ENCODE measurements around the gene WNT4. TPM values are rescaled to one million over a fixed set of nuclear protein-coding genes. Genes with fewer than 3 reads are reported as not detected.
A peak's percentile ranks its signal among the peaks of the same experiment; 100 is the strongest.

WNT4 gene
- polyA plus RNA-seq, 2 of the 4 experiments (the other 2 are of a cell fraction): 0.23 to 0.62 TPM

GRCh38 chr1:22133247-22133930 is 9.5 kb downstream of the WNT4 start:
- Histone ChIP-seq H3K27ac (no peak overlapping the region), H3K4me2 (no peak overlapping the region), H3K4me3 (no peak overlapping the region), H3K4me1 (peaks cover 13% of the 10 kb centered on the region), H3K9me3 (no peaks in the 10 kb centered on the region)
- POLR2A ChIA-PET: no interaction called here
- FAIRE-seq (no peak), DNase-seq (ENCODE audit: low read depth in 1 of 2, low spot score in 1 of 2) (no peak), ATAC-seq (no peak)
- 85% methylated on average over 5 of the region's 16 CpGs for WGBS (ENCODE audit: missing lambda C conversion rate)
- CTCF ChIA-PET: interaction anchor here (1.0 to 3.9 kb wide), 3 partner anchors 10 to 509 kb away, joined by 3 to 35 read pairs (median 5); no protein-coding TSS in a partner anchor
- TF ChIP-seq HOXB5 (CRISPR knock-in tag; IDR thresholded peaks at IDR 0.05): no peak
- TF ChIP-seq POLR2AphosphoS2 (conservative IDR thresholded peaks at IDR 0.05; ENCODE audit: low read length): no peak
- TF ChIP-seq RAD21 (conservative IDR thresholded peaks at IDR 0.05 in 1 of 2, IDR thresholded peaks at IDR 0.05 in 1 of 2): no peak
- TF ChIP-seq RCOR1 (IDR thresholded peaks at IDR 0.05; ENCODE audit: low read depth, low read length): no peak
- no peak for TF ChIP-seq KDM5A (IDR thresholded peaks at IDR 0.05)
- TF ChIP-seq TP53 (CRISPR knock-in tag; IDR thresholded peaks at IDR 0.05): no peak
- TF ChIP-seq RFX5 (IDR thresholded peaks at IDR 0.05): no peak
- TF ChIP-seq SREBF2 (IDR thresholded peaks at IDR 0.05): no peak
- TF ChIP-seq MAFK (IDR thresholded peaks at IDR 0.05; ENCODE audit: partially characterized antibody): no peak
- no peak for TF ChIP-seq NFE2L2 (conservative IDR thresholded peaks at IDR 0.05; ENCODE audit: low read length)
- TF ChIP-seq BCL3 (IDR thresholded peaks at IDR 0.05): no peak
- no peak for TF ChIP-seq CHD2 (IDR thresholded peaks at IDR 0.05; ENCODE audit: low read length, partially characterized antibody)
- no peak for TF ChIP-seq ZC3H11A (IDR thresholded peaks at IDR 0.05)
- TF ChIP-seq HOXB13 (CRISPR knock-in tag; IDR thresholded peaks at IDR 0.05; ENCODE audit: low read depth): no peak
- no peak for TF ChIP-seq PHF8 (IDR thresholded peaks at IDR 0.05; ENCODE audit: borderline replicate concordance, low read depth)
- TF ChIP-seq NPAS2 (CRISPR knock-in tag; IDR thresholded peaks at IDR 0.05; ENCODE audit: borderline replicate concordance): no peak
- TF ChIP-seq CBX2 (IDR thresholded peaks at IDR 0.05; ENCODE audit: borderline replicate concordance, low read depth): no peak
- TF ChIP-seq ZFP36 (IDR thresholded peaks at IDR 0.05; ENCODE audit: borderline replicate concordance, partially characterized antibody): no peak
- TF ChIP-seq CHD4 (IDR thresholded peaks at IDR 0.05; ENCODE audit: borderline replicate concordance): no peak

GRCh38 chr1:22132517-22133235 is 10.2 kb downstream of the WNT4 start:
- peak in 1 of 2 experiments; percentile 41 for DNase-seq (ENCODE audit: low read depth in 1 of 2, low spot score in 1 of 2)
- TF ChIP-seq BHLHE40 (IDR thresholded peaks at IDR 0.05; ENCODE audit: low read depth, low read length): no peak
- TF ChIP-seq USF2 (IDR thresholded peaks at IDR 0.05): no peak
- no peak for TF ChIP-seq POLR2A (IDR thresholded peaks at IDR 0.05; ENCODE audit: low read length)
- TF ChIP-seq KDM5A (IDR thresholded peaks at IDR 0.05): no peak
- Histone ChIP-seq H3K4me1 (peaks cover 13% of the 10 kb centered on the region), H3K4me3 (no peak overlapping the region), H3K4me2 (peak overlapping the region; percentile 51), H3K27ac (peak overlapping the region in 1 of 2 experiments; percentile 40; a peak in 1 of 6 replicates), H3K9me3 (no peaks in the 10 kb centered on the region)
- WGBS (ENCODE audit: missing lambda C conversion rate): 87% methylated on average over 4 of the region's 15 CpGs
- peak; percentile 54 to 66; a peak in 3 of 6 replicates for ATAC-seq
- FAIRE-seq: no peak
- ChIA-PET CTCF (interaction anchor here (0.6 to 3.9 kb wide), 16 partner anchors 8 to 287 kb away, joined by 3 to 35 read pairs (median 5); no protein-coding TSS in a partner anchor), POLR2A (no interaction called here)

Data from A549 (cell line).